Parathyroid adenoma (tissue), 2 donors: ENCODE data around the gene DSG2.
"Not testable (repeated sequence)": the region's sequence is repeated elsewhere in the genome, so short reads cannot be mapped to it uniquely, and the experiment has no call there.

Experiments used
- H2AFZ ChIP-seq: fragments of 300-600 bp; sonication (generic); one replicate; pipeline ENCODE4 v1.7.0; 2017; ENCODE audit warnings: antibody characterized with exemption, mild to moderate bottlenecking
- H3K27ac ChIP-seq: fragments of 300-600 bp; sonication (generic); one replicate; pipeline ENCODE4 v1.7.0; 2017
- H3K27me3 ChIP-seq: fragments of 300-600 bp; sonication (generic); one replicate; pipeline ENCODE4 v1.7.0; 2017; ENCODE audit warnings: low read length; ENCODE audit not compliant: control insufficient read depth, insufficient read depth
- H3K36me3 ChIP-seq: fragments of 300-600 bp; sonication (generic); one replicate; pipeline ENCODE4 v1.7.0; 2017; ENCODE audit warnings: low read length; ENCODE audit not compliant: control insufficient read depth, insufficient read depth
- H3K4me1 ChIP-seq: fragments of 300-600 bp; sonication (generic); one replicate; pipeline ENCODE4 v1.7.0; 2017; ENCODE audit warnings: control low read depth
- H3K4me2 ChIP-seq: fragments of 300-600 bp; sonication (generic); one replicate; pipeline ENCODE4 v1.7.0; 2017; ENCODE audit warnings: low read length
- H3K4me3 ChIP-seq: fragments of 300-600 bp; sonication (generic); one replicate; pipeline ENCODE4 v1.7.0; 2017; ENCODE audit warnings: low read depth, low read length
- H3K79me2 ChIP-seq: fragments of 300-600 bp; sonication (generic); one replicate; pipeline ENCODE4 v1.7.0; 2017; ENCODE audit warnings: control low read depth
- H3K9ac ChIP-seq: fragments of 300-600 bp; sonication (generic); one replicate; pipeline ENCODE4 v1.7.0; 2017; ENCODE audit warnings: mild to moderate bottlenecking
- H3K9me3 ChIP-seq: fragments of 300-600 bp; sonication (generic); one replicate; pipeline ENCODE4 v1.7.0; 2017; ENCODE audit warnings: low read length; ENCODE audit not compliant: control insufficient read depth
- TF ChIP-seq, protein P1 (sequence below): fragments of 300-600 bp; sonication (generic); IDR thresholded peaks from one replicate; pipeline ENCODE4 v1.7.0; 2017; ENCODE audit warnings: antibody characterized with exemption, mild to moderate bottlenecking
- donor health status: primary hyperparathyroidism.

DSG2 gene

GRCh38 chr18:31491586-31491985, 6.4 kb upstream of the DSG2 start:
- Histone ChIP-seq H3K4me3 (no peak overlapping the region), H3K4me1 (no peaks in the 10 kb centered on the region), H2AFZ (no peak overlapping the region), H3K36me3 (no peaks in the 10 kb centered on the region), H3K27ac (no peak overlapping the region), H3K4me2 (no peak overlapping the region), H3K27me3 (no peaks in the 10 kb centered on the region), H3K9ac (no peak overlapping the region), H3K9me3 (no peaks in the 10 kb centered on the region), H3K79me2 (no peaks in the 10 kb centered on the region)
- TF ChIP-seq, protein P1, sequence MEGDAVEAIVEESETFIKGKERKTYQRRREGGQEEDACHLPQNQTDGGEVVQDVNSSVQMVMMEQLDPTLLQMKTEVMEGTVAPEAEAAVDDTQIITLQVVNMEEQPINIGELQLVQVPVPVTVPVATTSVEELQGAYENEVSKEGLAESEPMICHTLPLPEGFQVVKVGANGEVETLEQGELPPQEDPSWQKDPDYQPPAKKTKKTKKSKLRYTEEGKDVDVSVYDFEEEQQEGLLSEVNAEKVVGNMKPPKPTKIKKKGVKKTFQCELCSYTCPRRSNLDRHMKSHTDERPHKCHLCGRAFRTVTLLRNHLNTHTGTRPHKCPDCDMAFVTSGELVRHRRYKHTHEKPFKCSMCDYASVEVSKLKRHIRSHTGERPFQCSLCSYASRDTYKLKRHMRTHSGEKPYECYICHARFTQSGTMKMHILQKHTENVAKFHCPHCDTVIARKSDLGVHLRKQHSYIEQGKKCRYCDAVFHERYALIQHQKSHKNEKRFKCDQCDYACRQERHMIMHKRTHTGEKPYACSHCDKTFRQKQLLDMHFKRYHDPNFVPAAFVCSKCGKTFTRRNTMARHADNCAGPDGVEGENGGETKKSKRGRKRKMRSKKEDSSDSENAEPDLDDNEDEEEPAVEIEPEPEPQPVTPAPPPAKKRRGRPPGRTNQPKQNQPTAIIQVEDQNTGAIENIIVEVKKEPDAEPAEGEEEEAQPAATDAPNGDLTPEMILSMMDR = no peak

- H3K4me3 ChIP-seq = no peak overlapping the region
- no peak overlapping the region for H3K9ac ChIP-seq
- H3K36me3 ChIP-seq = no peaks in the 10 kb centered on the region
- H3K4me2 ChIP-seq = no peak overlapping the region
- no peak overlapping the region for H3K27ac ChIP-seq
- H3K27me3 ChIP-seq = no peaks in the 10 kb centered on the region
- no peaks in the 10 kb centered on the region for H3K9me3 ChIP-seq
- H3K79me2 ChIP-seq = no peaks in the 10 kb centered on the region
- no peak overlapping the region for H2AFZ ChIP-seq
- no peaks in the 10 kb centered on the region for H3K4me1 ChIP-seq
- TF ChIP-seq, protein P1 = no peak
Observed at GRCh38 chr18:31492671-31493070, 5.3 kb upstream of the DSG2 start.

GRCh38 chr18:31493171-31493570, 4.8 kb upstream of the DSG2 start:
- TF ChIP-seq, protein P1 = no peak
- no peak overlapping the region for H3K9ac ChIP-seq
- H3K79me2 ChIP-seq = no peaks in the 10 kb centered on the region
- no peaks in the 10 kb centered on the region for H3K9me3 ChIP-seq
- no peaks in the 10 kb centered on the region for H3K27me3 ChIP-seq
- no peak overlapping the region for H3K4me3 ChIP-seq
- H3K27ac ChIP-seq = no peak overlapping the region
- H3K4me1 ChIP-seq = no peaks in the 10 kb centered on the region
- no peak overlapping the region for H2AFZ ChIP-seq
- no peak overlapping the region for H3K4me2 ChIP-seq
- H3K36me3 ChIP-seq = no peaks in the 10 kb centered on the region

- Histone ChIP-seq H3K79me2 (no peaks in the 10 kb centered on the region), H3K27ac (no peak overlapping the region), H3K36me3 (no peaks in the 10 kb centered on the region), H3K4me2 (no peak overlapping the region), H3K4me3 (no peak overlapping the region), H3K27me3 (no peaks in the 10 kb centered on the region), H2AFZ (no peak overlapping the region), H3K4me1 (no peaks in the 10 kb centered on the region), H3K9ac (no peak overlapping the region), H3K9me3 (no peaks in the 10 kb centered on the region)
- TF ChIP-seq, protein P1 = no peak
Observed at GRCh38 chr18:31493941-31494340, 4.0 kb upstream of the DSG2 start.

DNA sequence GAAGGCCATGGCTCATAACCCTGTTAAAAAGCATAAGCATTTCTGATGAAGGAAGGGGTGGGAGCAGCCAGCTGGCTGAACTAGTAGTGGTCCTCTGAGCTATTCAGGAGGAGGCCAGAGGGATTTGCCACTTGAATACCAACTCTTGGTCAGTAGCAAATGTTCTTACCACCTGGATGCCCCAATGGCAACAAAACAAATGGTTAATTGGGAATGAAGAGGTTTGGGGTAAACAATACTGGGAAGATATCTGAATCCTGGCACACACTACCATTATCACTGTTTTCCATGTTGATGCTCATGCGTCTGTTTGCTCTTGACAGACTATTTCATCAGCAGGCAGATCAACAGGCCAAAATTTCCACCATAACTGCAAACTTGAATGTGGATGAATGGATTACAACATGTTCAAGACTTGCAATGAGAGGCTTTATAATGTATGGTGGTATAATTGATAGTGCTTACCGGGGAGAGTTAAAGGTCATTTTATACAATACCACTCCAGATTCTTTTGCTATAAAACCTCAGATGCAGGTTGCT, 3.2 kb upstream of the DSG2 start:
- H3K79me2 ChIP-seq, H3K4me3 ChIP-seq, H3K36me3 ChIP-seq, H3K9ac ChIP-seq, H3K9me3 ChIP-seq, H3K27me3 ChIP-seq, H3K27ac ChIP-seq, H2AFZ ChIP-seq, H3K4me1 ChIP-seq, H3K4me2 ChIP-seq: not testable (repeated sequence)
